GM03348 (cell line): ENCODE data around the gene DIDO1.

Source experiments
- DNase-seq: peaks from one replicate; pipeline ENCODE4 v3.0.0; 2012; ENCODE audit warnings: low spot score

Gene DIDO1

DNA sequence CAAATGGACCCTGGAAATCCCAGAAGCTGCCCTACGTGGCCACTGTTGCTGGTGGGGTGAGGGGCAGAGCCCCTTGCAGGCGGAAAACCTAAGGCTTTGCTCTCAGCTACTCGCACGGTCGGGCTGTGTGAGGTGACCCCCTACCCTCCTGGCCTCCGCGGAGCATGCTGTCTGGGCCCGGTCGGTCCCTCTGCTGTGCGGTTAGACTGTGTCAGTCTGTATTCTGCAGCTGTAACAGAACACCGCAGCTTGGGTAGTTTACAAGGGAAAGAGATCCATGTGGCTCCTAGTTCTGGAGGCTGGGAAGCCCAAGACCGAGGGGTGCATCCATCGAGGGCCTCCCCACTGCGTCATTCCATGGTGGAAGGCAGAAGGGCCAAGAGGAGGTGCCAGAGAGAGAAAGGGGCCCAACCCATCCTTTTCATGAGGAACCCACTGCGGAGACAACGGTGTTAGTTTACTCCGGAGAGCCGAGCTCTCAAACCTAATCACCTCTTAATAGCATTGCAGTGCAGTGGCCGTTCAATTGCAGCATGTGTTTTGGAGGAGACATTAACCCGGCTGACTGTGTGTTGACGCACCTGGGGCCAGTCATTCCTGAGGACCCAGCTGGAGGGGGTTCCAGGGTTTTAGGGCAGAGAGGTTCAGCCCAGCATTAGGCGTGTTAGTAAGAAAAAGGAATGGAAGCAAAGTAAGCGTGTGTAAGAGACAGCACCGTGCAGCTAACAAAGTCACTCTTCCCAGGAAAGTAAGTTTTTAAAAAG lies 91.2 kb downstream of the DIDO1 start:
- no peak for DNase-seq

DNA sequence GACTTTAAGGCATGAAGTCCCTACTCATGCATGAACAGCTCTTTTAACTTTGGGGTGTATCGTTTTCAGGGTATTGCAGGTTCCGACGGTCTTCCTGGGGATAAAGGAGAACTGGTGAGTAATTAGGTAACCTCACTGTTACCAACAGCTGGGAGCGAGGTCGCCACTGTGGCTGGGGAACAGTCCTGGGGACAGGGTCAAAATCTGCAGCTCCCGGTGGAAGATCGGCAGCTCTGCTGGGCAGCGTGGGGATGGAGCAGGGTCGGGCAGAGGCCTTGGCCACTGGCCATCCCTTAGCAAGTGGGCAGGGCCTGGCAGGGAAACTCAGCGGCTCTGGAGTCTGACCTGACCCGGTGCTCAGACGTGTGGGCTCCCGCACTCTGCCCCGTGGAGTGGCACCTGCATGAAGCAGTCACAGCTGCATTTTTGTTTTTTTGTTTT lies 93.3 kb downstream of the DIDO1 start:
- no peak for DNase-seq

DNA sequence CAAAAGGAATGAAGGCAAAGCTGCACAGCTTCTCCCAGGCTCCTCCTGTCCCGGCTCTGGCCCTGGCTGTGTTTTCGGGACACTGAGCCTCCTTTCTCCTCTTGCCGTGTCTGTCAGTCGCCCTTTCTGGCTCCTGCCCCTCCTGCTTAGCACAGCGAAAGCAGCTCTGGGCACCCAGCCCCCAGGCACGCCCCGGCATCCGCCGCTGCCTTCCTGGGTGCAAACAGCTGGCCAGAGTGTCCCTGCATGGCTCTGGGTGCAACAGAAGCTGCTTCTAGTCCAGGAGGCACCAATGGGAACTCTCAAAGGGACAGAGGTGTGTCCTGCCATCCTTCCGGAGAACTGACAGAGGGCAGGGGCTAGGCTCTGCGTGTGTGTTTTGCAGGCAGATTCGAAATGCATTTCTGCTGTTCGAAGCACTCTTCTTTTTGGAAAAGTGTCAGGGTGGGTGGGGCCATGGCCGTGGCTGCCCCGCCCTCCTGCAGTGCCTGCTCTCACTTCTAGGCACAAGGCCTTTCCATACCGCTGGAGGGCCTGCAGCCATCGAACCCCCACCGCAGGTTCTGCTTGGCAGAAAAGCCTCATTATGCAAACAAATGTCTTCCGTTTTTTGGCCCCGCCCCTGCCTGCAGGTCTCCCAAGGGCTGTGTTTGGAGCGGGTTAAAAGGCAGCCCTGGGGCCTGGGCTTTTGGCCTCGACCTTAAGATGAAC lies 93.9 kb downstream of the DIDO1 start:
- DNase-seq = peak; percentile 12

DNA sequence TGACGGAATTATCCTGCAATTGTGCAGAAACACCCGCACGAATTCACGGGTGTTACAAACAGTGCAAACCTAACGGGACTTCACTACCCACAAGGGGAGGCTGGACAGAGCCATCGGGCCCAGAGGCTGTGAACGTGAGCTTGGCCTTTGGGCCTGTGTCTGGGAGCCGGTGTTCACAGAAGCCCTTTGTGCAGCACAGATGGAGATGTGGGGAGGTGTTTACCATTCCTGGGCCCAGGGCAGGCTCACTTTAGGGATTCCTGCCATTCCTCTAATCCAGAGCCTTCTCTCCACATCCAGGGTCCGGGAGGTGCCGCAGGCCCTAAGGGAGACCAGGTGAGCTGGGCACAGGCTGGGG lies 94.5 kb downstream of the DIDO1 start:
- DNase-seq = peak; percentile 7

DNA sequence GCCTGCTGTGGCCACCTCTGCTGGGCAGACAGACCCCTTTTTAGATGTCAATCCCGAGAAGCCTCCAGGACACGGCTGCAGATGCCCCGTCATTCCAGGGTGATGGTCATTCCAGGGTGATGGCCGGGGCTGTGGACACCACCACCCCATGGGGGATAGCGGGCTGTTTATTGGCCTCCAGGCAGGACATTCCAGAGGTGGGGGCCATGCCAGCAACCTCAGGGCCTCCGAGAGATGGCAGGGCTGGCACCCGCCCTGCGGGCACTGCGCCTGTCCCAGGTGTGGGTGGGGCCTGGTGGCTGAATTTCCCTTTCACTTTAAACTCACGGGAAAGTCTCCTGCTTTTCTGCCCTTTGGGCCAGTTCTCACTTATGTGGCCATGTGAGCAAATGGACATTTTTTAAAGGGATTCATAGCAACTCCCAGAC lies 94.9 kb downstream of the DIDO1 start:
- DNase-seq = no peak

DNA sequence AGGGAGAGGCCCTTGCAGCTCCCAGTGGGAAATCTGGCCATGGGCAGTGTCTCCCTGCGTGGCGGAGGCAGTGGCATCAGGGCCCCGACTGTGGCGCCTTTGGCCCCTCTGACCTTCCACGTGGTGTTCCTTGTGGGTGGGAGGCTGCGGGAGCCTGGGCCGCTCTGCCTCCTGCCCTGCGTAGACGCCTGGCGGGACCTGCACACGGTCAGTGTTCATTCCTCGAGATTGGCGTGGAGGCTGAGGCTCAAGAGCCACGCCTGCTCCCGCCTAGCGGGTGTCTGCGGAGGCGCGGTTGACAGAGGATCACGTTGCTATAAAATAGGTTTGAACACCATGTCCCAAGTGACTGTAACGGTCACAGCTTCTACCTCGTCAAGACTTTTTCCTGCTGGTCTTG lies 95.5 kb downstream of the DIDO1 start:
- no peak for DNase-seq

DNA sequence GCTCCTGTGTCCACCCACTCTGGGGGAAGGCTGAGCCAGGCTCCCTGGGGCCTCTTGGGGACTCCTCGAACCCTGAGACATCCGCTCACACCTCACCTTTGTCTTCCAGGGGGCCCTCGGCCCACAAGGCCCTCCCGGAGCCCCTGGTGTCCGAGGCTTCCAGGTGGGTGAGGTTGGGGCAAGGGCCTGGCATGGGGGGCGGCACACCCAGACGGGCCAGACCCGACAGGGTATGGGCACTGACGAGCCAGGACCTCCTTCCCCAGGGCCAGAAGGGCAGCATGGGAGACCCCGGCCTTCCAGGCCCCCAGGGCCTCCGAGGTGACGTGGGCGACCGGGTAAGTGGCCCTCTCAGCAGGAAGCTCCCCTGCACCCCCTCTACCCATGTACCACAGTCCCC lies 96.1 kb downstream of the DIDO1 start:
- DNase-seq = no peak

DNA sequence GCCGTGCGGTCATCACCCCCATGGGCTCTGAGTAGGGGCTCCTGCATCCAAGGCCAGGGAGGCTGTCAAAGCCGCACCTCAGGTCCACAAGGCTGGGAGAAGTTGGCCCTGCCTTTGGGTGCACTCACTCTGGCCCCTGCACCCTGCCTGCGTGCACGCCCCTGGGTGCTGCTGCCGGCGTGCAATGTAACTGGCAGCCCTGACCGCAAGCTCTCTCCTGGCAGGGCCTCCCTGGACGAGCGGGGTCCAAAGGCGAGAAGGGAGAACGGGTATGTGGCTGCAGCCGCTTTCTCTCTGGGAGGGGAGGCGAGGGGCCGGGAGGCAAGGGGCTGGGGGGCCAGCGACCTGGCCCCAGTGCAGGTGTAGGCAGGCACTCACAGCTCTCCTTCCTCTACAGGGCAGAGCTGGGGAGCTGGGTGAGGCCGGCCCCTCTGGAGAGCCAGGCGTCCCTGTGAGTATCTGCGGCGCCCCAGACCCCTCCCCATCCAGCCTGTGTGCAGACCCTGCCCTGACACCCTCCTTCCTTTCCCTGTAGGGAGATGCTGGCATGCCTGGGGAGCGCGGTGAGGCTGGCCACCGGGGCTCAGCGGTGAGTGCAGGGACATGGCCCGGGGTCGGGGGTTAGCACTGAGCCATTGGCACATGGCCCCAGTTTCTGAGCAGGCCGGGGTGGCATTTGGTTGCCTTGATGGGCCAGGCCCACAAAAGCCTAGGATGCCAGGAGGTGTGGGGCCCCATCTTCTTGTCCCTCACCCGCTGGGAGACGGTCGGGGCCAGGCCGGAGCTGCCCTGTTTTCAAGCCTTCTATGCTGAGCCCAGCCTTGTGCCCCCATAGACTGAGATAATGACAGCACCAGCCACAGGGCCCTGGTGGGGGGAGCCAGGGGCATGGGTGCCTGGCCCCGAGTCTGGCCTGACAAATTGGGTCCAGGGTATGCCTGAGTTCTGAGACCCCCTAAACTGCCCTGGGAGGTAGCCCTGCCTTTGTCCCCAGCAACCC lies 96.8 kb downstream of the DIDO1 start:
- no peak for DNase-seq

DNA sequence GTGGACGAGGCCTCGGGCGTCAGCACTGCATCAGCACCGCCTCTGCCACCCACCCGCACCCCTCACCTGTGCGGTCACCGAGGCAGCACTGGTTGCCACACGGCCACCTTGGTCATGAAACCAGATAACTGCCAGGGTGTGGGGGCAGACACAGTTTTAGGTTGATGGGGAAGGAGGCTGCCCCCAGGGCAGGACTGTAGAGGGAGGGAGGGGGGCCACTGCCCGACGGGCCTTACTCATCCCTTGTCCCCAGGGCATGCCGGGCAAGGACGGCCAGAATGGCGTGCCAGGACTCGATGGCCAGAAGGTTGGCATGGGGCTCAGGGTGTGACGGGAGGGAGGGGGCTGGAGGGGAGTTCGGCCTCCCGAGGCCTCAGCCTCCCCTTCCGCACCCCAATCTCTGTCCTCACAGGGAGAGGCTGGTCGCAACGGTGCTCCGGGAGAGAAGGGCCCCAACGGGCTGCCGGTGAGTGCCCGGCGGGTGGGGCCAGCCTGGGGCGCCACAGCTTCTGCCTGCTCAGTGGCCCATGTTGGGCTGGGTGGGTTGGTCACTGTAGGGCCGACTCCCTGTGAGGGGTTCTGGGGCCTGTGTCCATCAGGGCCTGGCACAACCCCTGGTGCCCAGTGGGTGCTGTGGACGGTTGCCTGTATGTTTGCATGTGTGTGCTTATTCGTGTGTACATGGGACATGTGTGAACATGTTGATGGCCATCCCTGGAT lies 97.6 kb downstream of the DIDO1 start:
- no peak for DNase-seq

DNA sequence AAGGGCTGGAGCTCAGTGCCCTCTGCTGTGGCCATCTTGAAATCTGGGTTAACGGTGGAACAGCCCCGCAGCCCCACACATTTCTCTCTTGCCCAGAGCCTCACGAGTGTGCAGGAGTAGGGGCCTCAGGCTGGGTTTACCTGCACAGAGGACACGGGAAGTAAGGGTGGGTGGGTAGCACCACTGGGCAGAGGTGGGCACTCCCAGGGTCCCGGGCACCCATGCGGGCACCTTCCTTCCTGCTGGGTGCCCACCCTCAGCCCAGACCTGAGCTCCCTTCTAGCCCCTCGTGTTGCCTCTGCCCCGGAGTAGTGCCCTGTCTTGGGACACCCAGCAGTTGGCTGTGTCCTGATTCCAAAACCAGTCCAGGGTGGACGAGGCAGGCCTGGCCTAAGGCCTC lies 98.3 kb downstream of the DIDO1 start:
- no peak for DNase-seq
